ENCODE data around the gene PCLO. TPM values are rescaled to one million over a fixed set of nuclear protein-coding genes. Genes with fewer than 3 reads are reported as not detected.

PCLO gene
- total and polyA plus RNA-seq, 9 of the 15 experiments (the other 6 are each of a cell fraction or from before 2014, with no cell fraction given): under 0.01 to 0.01 TPM; not detected in 7

GRCh38 chr7:82839063-82839462 is 323.6 kb downstream of the PCLO start:
- no peak overlapping the region for H3K9ac ChIP-seq (ENCODE audit: insufficient read depth in 1 of 2, low read depth in 2 of 2, low read length in 2 of 2)
- in situ Hi-C loops (cut with MboI): no loop called here
- no peak overlapping the region for H3K4me3 ChIP-seq
- DNase-seq (ENCODE audit: extremely low read depth in 1 of 4, low spot score in 3 of 4) (no peak), ATAC-seq (no peak), FAIRE-seq (no peak)
- H3K79me2 ChIP-seq (ENCODE audit: control insufficient read depth, insufficient read depth, low read length): no peaks in the 10 kb centered on the region
- ChIA-PET CTCF (ENCODE audit: low intra/inter-chr PET ratio) (no interaction called here), POLR2A (no interaction called here)
- no peaks in the 10 kb centered on the region for H3K36me3 ChIP-seq (ENCODE audit: control insufficient read depth, insufficient read depth, low read length)
- no peaks in the 10 kb centered on the region for H3K9me3 ChIP-seq (replicated peaks; ENCODE audit: control insufficient read depth, insufficient read depth, low read depth, low read length)
- no peaks in the 10 kb centered on the region for H3K27me3 ChIP-seq (ENCODE audit: control insufficient read depth in 2 of 2, insufficient read depth in 2 of 2, low read length in 2 of 2)
- no peak overlapping the region for H3K4me2 ChIP-seq (ENCODE audit: insufficient read depth, low read length)
- no peak overlapping the region for H3K27ac ChIP-seq (ENCODE audit: extremely low read depth, low read depth, low read length)
- H4K20me1 ChIP-seq (replicated peaks; ENCODE audit: control insufficient read depth, insufficient read depth, low read length): no peaks in the 10 kb centered on the region
- no peak overlapping the region for H2AFZ ChIP-seq (ENCODE audit: low read depth, low read length)
- no peaks in the 10 kb centered on the region for H3K9me1 ChIP-seq (ENCODE audit: control insufficient read depth, insufficient read depth, low read length)
- intact Hi-C loops (cut with micrococcal nuclease): no loop called here
- no TSS peak for BruUV-seq (replicated peaks)
- H3K4me1 ChIP-seq (replicated peaks in 1 of 2; ENCODE audit: control insufficient read depth in 2 of 2, insufficient read depth in 2 of 2, low read length in 2 of 2): no peaks in the 10 kb centered on the region
- TF ChIP-seq ERF (CRISPR knock-in tag; IDR thresholded peaks at IDR 0.05) (no peak), CBX1 (IDR thresholded peaks at IDR 0.05; ENCODE audit: low read depth) (no peak), RAD51 (IDR thresholded peaks at IDR 0.05; ENCODE audit: borderline replicate concordance, low read depth) (no peak), TRIM28 (IDR thresholded peaks at IDR 0.05) (no peak), ZNF408 (CRISPR knock-in tag; IDR thresholded peaks at IDR 0.05; ENCODE audit: low read depth) (no peak), SAP30 (IDR thresholded peaks at IDR 0.05; ENCODE audit: borderline replicate concordance, insufficient read depth, low read depth, low read length, poor library complexity, severe bottlenecking) (no peak), HLTF (IDR thresholded peaks at IDR 0.05) (no peak), HDGF (IDR thresholded peaks at IDR 0.05) (no peak), SMAD4 (CRISPR knock-in tag; conservative IDR thresholded peaks at IDR 0.05) (no peak)
- TF ChIP-seq, protein P1, sequence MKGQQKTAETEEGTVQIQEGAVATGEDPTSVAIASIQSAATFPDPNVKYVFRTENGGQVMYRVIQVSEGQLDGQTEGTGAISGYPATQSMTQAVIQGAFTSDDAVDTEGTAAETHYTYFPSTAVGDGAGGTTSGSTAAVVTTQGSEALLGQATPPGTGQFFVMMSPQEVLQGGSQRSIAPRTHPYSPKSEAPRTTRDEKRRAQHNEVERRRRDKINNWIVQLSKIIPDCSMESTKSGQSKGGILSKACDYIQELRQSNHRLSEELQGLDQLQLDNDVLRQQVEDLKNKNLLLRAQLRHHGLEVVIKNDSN (CRISPR knock-in tag; IDR thresholded peaks at IDR 0.05): no peak
- TF ChIP-seq, protein P2, sequence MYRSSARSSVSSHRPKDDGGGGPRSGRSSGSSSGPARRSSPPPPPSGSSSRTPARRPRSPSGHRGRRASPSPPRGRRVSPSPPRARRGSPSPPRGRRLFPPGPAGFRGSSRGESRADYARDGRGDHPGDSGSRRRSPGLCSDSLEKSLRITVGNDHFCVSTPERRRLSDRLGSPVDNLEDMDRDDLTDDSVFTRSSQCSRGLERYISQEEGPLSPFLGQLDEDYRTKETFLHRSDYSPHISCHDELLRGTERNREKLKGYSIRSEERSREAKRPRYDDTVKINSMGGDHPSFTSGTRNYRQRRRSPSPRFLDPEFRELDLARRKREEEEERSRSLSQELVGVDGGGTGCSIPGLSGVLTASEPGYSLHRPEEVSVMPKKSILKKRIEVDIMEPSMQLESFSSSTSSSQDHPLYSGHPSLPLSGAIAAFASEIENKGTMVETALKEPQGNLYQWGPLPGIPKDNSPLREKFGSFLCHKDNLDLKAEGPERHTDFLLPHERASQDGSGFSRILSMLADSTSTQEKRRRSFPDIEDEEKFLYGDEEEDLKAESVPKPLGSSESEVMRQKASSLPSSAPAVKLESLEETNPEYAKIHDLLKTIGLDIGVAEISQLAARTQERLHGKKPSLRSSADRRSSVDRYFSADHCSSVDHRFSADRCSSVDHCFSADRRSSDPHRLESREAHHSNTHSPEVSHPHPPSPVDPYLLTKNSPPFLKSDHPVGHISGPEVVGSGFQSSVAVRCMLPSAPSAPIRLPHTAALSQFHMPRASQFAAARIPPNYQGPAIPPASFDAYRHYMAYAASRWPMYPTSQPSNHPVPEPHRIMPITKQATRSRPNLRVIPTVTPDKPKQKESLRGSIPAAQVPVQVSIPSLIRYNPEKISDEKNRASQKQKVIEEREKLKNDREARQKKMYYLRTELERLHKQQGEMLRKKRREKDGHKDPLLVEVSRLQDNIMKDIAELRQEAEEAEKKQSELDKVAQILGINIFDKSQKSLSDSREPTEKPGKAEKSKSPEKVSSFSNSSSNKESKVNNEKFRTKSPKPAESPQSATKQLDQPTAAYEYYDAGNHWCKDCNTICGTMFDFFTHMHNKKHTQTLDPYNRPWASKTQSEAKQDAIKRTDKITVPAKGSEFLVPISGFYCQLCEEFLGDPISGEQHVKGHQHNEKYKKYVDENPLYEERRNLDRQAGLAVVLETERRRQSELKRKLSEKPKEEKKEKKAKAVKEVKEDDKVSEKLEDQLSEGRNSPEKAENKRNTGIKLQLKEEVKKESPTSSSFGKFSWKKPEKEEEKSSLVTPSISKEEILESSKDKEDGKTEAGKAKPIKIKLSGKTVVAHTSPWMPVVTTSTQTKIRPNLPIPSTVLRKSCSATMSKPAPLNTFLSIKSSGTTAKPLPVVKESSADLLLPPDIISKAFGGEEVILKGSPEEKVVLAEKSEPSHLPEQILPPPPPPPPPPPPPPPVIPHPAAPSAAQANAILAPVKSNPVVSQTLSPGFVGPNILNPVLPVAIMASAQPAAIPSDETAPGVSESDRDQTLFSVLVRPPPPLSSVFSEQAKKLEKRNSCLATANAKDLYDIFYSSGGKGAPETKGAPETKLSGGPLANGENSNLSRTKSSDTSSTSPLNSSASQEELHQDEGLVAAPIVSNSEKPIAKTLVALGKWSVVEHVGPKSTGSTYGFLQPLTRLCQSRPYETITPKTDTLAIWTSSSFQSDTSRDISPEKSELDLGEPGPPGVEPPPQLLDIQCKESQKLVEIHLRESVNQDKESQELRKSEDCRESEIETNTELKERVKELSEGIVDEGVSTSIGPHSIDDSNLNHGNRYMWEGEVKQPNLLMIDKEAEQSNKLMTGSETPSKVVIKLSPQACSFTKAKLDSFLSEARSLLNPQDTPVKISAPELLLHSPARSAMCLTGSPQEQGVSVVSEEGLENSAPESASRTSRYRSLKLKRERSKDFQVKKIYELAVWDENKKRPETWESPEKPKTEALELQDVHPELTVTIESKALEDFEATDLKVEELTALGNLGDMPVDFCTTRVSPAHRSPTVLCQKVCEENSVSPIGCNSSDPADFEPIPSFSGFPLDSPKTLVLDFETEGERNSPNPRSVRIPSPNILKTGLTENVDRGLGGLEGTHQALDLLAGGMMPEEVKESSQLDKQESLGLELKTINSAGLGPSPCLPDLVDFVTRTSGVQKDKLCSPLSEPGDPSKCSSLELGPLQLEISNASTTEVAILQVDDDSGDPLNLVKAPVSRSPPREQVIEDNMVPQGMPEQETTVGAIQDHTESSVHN (IDR thresholded peaks at IDR 0.05; ENCODE audit: borderline replicate concordance in 1 of 2, low read depth in 1 of 2): no peak
